ENCODE data around the gene KCNK16.
A peak's percentile ranks its signal among the peaks of the same experiment; 100 is the strongest.

Gene KCNK16

GRCh38 chr6:39341352-39341751 lies 18.9 kb upstream of the KCNK16 start:
- DNase-seq, result no peak

GRCh38 chr6:39339868-39340550 lies 17.5 kb upstream of the KCNK16 start:
- DNase-seq, result no peak

DNA sequence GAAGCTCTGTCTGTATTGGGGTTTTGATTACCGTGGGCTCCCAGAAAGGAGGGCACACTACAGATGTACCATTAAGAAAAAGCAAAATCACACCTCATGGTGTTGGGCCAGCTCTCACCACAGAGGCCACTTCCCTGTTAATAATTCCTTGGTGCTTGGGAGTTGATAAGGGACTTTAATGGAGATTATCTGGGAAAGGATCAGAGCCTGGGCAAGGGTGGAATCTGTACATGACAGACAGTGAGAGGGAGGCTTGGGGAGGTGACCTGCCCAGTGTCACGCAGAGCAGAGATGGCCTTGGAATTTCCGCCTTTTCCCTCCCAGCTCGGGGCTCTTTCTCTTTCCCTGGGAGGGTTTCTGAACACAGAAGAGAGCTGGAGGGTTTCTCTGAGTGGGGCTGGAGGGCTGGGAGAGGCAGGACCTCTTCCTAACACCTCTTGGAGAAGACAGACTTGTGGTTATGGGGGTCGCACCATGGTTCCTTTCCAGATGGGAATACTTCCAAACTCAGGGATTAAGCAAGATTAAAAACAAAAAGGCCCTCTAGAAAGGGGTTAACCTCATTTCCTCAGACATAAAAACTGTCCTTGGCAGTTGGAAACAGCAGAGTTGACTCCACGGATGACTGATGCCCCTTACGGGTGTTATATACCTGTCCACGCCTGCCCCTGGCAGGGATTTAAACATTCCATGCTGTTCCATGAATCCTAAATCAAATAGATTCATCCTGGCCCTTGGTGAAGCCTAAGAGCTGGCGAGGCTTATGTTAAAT lies 16.8 kb upstream of the KCNK16 start:
- DNase-seq, result no peak

GRCh38 chr6:39338397-39338796 lies 15.9 kb upstream of the KCNK16 start:
- no peak for DNase-seq

DNA sequence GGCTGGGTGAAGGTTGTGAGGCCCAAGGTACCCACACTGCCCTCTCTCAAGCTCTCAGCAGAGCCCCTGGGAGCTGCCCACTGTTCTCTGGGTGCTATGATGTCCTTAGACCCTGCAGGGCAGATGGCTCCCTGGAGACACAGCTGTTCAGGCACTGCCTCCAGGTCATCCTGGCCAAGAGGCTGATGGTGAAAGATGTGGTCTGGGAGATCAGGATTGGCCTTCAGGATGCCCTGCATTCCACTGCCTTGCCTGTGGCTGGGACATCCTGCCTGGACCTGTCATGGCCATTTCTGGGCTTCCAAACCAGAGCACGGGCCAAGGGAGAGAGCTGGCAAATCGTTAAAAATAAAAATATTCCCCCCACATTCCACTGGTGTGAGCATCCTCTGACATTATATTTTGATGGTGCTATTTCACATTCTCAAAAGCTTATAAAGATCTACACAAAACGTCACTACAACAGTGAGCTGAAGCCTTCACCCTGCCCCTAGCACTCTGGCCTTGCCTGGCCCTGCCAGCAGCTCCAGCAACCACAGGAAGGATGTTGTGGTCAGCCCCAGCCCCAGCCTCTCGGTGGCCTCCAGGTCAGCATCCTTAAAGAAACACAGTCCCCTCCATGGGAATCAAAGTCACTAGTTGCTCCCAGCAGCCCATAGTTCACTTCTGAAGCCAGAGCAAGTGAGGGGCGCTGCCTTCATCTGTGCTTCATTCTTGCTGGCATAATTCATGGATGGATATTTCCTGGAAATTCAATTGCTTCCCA lies 13.5 kb upstream of the KCNK16 start:
- DNase-seq, result no peak

GRCh38 chr6:39333644-39334438 lies 11.3 kb upstream of the KCNK16 start:
- DNase-seq, result no peak

- DNase-seq, result no peak
Observed at GRCh38 chr6:39330476-39330875, 8.0 kb upstream of the KCNK16 start.

DNA sequence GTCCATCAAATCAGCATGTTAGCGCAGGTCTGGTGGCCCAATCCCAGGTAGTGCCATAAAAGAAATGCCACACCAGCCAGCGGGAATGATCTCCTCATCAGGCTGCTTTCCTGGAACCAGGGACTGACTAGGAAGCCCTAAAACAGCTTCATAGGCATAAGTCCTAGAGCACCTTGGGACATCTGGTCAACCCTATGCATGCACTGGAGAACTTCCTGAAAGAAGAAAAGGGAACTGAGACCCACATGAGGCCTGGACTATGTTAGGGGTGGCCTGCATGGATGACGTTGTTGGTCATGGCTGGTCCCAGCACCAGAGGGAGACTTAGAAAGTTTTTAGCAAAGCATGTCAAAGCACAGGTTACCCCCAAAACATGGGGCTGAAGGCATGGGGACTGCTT lies 7.6 kb upstream of the KCNK16 start:
- DNase-seq, result no peak

DNA sequence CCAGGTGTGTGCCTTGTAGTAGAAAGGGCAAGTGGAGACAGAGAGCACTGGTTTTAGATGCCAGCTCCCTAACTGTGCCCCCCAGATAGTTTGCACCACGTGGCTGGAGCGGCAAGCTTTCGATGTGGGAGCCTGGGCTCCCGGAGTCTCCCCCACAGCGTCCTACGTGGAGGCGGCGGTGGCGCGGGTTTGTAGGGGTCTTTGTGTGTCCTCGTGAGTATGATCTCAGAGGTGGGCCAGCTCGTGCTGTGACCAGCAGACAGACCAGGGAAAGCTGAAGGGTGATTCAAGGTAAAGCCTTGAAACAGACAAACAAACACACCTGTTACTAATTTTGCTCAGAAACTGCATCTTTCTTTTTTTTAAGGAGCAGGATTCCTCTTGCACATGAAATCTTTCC lies 5.6 kb upstream of the KCNK16 start:
- DNase-seq, result no peak

DNA sequence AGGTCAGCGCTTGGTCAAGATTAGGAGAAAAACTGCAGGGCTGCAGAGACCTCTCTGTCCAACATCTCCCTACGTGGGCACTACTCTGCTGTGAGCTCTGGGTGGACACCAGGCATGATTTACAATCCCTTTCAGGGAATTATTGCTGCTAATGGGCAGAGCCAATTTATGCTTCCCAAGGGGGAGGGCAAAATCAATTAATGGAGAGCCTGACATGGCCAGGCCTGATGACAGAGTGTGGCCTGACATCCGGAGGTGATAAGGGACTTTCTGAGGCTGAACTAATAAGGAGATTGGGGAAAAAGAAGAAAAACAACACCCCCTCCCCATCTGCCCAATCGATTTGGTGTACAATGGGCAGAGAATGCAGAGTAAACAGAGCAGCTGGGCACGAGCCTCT lies 5.0 kb upstream of the KCNK16 start:
- no peak for DNase-seq

GRCh38 chr6:39321761-39322160 lies 741 bp downstream of the KCNK16 start:
- DNase-seq, result no peak

DNA sequence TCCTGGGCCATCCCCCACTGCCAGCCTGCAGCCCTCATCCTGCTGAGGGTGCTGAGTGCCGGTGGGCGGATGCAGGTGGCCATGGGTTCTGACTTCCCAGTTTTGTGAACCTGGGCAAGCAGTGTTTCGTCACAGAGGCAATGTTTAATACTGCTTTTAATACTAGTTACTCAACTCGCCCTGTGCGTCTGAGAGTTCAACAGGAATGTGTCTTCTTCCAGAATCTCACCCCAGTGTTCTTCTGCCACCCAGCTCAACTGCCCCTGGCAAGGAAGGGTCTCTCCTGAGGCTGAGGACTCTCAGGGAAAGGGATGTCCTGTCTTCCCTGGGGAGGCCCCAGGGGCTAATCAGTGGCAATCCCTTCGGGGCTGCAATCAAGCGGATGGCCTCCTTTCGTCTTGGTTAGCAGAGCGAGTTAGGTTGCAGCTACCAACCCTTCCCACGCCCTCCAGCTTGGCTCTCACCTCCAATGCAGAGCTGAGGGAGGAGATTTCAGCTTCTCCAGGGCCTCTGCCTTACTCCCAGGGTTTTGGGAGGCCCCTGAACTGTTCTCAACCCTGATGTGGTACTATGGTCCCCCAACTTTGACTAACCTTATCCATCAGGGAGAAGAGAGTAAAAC lies 2.0 kb downstream of the KCNK16 start:
- DNase-seq, result no peak

DNA sequence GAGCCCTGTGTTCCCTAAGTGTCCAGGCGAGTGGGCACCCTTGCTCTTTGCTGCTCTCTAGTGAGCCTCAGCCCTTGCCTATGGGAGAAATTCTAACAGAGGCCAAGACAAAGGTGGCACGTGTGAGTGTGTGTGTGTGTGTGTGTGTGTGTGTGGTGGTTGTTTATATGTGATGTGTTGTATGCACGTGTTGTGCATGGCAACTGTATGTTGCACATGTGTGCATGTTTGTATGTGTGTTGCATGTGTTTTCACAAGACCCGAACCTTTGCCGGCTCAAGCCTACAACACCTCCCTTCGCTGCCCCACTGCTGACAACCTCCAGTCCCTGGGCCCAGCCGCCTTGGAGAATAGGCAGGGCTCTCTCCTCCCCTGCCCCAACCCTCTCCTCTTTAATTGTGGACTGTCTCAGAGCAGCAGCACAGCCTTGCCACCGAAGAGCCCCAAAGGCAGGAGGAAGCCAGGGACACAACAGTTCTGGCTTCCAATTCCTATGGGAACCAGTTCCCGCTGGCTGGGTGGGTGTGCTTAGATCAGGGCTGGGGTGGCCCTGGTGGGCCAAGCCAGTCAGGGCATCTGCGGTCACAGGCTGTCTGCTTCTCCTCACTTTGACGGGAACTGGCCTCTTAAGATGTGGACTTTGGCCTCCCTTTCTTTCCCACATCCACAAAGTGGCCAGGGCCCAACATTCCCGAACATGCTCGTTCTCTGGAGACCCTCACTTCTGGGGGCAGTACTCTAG lies 2.7 kb downstream of the KCNK16 start:
- DNase-seq, result no peak

GRCh38 chr6:39317256-39317655 lies 5.2 kb downstream of the KCNK16 start:
- DNase-seq, result no peak

GRCh38 chr6:39314273-39314795 lies 8.2 kb downstream of the KCNK16 start, which contains the start of gene KCNK17:
Gene KCNK17 (minus strand): TSS chr6:39314419. CDS start chr6:39314320, 99 bp downstream.
- no peak for DNase-seq

GRCh38 chr6:39313526-39314272 lies 8.8 kb downstream of the KCNK16 start:
- DNase-seq, result no peak

DNA sequence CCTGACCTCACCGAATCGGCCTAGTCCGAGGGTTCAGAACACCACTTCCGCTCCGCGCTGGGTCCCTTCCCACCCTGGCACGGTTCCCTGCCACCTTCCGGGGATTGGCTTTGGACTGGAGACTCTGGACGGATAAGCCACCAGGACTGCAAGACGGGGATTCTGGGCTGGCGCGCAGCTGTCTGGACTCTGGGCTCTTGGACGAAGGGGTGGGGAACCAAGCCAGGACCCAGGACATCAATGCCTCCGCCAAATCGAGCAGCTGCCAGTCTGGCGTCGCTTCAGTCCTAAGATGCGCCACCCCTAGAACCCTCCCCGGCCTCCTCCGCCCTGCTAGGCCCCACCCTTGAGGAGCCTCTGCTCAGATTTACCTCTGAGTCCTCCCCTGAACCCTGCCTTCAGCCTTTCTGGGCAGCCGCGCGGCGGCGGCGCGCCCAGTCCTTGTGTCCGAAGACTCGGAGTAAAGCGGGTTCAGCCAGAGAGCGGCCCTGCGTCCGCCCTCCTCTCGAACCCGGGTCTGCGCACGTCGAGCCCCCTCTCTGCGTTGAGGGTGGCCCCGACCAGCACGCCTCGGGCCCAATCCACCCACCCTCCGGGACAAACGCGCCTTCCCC lies 9.5 kb downstream of the KCNK16 start:
- DNase-seq, result no peak

DNA sequence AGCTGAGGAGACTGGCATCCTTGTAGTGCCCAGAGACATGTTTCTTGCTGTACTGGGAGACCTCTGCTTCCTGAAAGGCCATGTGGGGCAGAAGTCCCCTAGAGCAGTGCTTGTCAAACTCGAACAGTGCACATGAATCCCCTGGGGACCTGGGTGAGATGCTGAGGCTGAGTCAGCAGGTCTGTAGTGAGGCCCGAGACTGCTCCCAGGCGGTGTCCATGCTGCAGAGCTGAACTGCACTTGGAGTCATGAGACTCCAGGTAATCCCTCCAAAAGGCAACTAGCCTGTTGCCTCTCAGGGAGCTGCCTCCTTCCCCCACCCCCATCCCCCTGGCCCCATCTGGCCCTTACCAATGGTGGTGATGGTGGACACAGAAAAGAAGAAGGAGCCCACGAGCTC lies 12.0 kb downstream of the KCNK16 start:
- DNase-seq, result no peak

DNA sequence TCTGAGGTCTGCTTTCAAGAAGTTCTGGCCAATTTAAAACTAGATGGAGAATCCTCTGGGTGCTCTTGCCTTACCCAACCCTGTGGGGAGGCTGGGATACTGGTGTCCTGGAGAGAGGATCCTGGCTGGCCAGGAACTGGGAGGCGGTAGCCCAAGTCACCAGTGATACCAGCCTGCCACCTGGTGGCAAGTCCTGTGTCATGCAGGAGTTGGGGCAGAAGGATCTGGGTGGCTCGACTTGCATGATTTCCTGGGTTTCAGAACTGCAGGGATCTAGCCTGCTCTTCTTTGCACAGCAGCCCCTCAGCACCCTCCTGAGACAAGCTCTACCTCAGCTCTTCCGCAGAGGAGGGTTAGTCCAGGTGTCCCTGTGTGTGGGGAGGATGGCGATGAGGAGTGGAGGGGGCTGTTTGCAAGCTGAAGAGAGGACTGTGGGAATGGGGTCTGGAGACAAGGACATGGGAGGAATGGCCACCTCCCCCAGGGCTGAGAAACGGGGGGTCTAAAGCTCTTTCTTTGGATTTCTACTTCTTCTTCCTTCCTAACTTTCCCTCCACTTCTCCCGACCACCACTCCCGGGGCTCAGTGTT lies 12.5 kb downstream of the KCNK16 start:
- peak; percentile 79 for DNase-seq

GRCh38 chr6:39307462-39307861 lies 15.0 kb downstream of the KCNK16 start:
- DNase-seq, result no peak
